ENCODE results near the gene SH3RF2.

DNA sequence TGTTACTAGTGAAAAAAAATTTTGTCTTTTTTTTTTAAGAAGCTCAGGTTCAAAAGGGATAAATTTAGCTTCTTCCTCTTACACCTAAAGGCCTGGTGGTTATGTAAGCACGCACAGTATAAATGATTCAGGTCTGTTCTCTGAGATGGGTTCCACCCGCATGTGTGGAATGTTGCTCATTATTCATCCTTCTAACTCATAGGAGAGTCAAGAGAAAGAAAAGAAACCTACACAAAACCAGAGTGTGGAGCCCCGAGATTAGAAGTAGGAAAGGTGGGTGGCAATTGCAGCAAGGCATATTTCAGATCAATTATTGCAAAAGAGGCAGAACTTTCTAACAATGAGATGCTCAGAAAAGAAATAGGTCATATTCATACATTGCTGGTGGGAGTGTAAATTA lies 155.5 kb downstream of the SH3RF2 start:
- TF ChIP-seq, protein P1, sequence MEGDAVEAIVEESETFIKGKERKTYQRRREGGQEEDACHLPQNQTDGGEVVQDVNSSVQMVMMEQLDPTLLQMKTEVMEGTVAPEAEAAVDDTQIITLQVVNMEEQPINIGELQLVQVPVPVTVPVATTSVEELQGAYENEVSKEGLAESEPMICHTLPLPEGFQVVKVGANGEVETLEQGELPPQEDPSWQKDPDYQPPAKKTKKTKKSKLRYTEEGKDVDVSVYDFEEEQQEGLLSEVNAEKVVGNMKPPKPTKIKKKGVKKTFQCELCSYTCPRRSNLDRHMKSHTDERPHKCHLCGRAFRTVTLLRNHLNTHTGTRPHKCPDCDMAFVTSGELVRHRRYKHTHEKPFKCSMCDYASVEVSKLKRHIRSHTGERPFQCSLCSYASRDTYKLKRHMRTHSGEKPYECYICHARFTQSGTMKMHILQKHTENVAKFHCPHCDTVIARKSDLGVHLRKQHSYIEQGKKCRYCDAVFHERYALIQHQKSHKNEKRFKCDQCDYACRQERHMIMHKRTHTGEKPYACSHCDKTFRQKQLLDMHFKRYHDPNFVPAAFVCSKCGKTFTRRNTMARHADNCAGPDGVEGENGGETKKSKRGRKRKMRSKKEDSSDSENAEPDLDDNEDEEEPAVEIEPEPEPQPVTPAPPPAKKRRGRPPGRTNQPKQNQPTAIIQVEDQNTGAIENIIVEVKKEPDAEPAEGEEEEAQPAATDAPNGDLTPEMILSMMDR (IDR thresholded peaks at IDR 0.05): no peak
- TF ChIP-seq POLR2AphosphoS5 (IDR thresholded peaks at IDR 0.05): no peak
- no peak for TF ChIP-seq POLR2A (IDR thresholded peaks at IDR 0.05)
- TF ChIP-seq EP300 (IDR thresholded peaks at IDR 0.05): no peak

All from upper lobe of left lung (tissue), 4 donors.